NT2/D1 (cell line): ENCODE measurements around the gene COL10A1.

Experiments
- SUZ12 ChIP-seq: IDR thresholded peaks from 2 replicates; pipeline ENCODE4 v1.6.1; 2011; ENCODE audit not compliant: insufficient read length, insufficient read depth; ENCODE audit errors: extremely low read depth
- YY1 ChIP-seq: IDR thresholded peaks from 2 replicates; pipeline ENCODE4 v1.6.1; 2011; ENCODE audit not compliant: insufficient read length, insufficient read depth

DNA sequence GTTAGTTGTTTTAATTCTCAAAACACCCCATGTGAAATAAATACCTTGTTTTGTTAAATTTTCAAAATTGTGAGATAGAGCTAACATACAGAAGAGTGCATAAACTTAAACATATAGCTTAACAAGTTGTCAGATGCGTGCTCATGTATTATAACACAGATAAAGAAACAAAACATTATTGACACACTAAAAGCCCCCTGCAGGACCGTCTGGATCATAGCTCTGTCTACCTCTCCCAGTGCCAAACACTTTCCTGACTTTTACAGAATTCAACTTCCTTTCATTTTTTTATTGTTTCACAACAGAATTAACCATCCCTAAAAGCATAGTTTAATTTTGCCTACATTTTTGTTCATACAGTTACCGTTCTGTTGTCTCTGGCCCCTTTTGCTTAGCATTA lies 47.4 kb downstream of the COL10A1 start:
- TF ChIP-seq YY1 (no peak), SUZ12 (no peak)
